Measurements from ENCODE around the gene PROCA1. TPM values are rescaled to one million over a fixed set of nuclear protein-coding genes. Genes with fewer than 3 reads are reported as not detected.

The PROCA1 gene
- total and polyA plus RNA-seq, 2 of the 13 experiments (the other 11 are each of a cell fraction or from before 2014, with no cell fraction given) = 0.73 to 1.5 TPM

- TF ChIP-seq GPBP1L1 (CRISPR knock-in tag; IDR thresholded peaks at IDR 0.05) (no peak), ZC3H13 (CRISPR knock-in tag; IDR thresholded peaks at IDR 0.05) (peak; percentile 80), FOXA1 (IDR thresholded peaks at IDR 0.05) (no peak), FOXA1 (CRISPR knock-in tag; IDR thresholded peaks at IDR 0.05) (peak; percentile 50; the same call in 1 of the 2 replicates), ZNF34 (CRISPR knock-in tag; IDR thresholded peaks at IDR 0.05; ENCODE audit: borderline replicate concordance) (no peak; the same call in 1 of the 2 replicates), FOXP1 (IDR thresholded peaks at IDR 0.05) (no peak), FOXP1 (CRISPR knock-in tag; IDR thresholded peaks at IDR 0.05) (no peak), SOX13 (IDR thresholded peaks at IDR 0.05) (no peak; the same call in 1 of the 2 replicates), SOX13 (CRISPR knock-in tag; conservative IDR thresholded peaks at IDR 0.05 in 1 of 2, IDR thresholded peaks at IDR 0.05 in 1 of 2) (peak in 1 of 2 experiments; percentile 33; a peak in 1 of 4 replicates), EP300 (IDR thresholded peaks at IDR 0.05; ENCODE audit: low read depth in 2 of 2, low read length in 2 of 2) (no peak), EP300 (CRISPR knock-in tag; IDR thresholded peaks at IDR 0.05; ENCODE audit: borderline replicate concordance) (peak; percentile 10; the same call in 1 of the 2 replicates), ZNF550 (CRISPR knock-in tag; IDR thresholded peaks at IDR 0.05; ENCODE audit: borderline replicate concordance) (no peak), RFX5 (IDR thresholded peaks at IDR 0.05; ENCODE audit: low read depth, low read length) (no peak), CCAR2 (optimal IDR thresholded peaks at IDR 0.05; ENCODE audit: low read depth, low read length) (no peak), RAD51 (IDR thresholded peaks at IDR 0.05; ENCODE audit: borderline replicate concordance) (no peak), PHF8 (CRISPR knock-in tag; IDR thresholded peaks at IDR 0.05) (peak; percentile 45; the same call in 1 of the 2 replicates), ZNF276 (CRISPR knock-in tag; IDR thresholded peaks at IDR 0.05; ENCODE audit: low read depth) (0 out of 2 replicates have a peak, but pooled peaks have one; percentile 80), ZNF317 (CRISPR knock-in tag; IDR thresholded peaks at IDR 0.05) (peak; percentile 50; the same call in 1 of the 2 replicates), ZNF564 (CRISPR knock-in tag; IDR thresholded peaks at IDR 0.05) (no peak), KLF6 (CRISPR knock-in tag; IDR thresholded peaks at IDR 0.05) (no peak; the same call in 1 of the 2 replicates), LBX2 (CRISPR knock-in tag; IDR thresholded peaks at IDR 0.05; ENCODE audit: borderline replicate concordance) (peak; percentile 45; the same call in 1 of the 2 replicates), ZNF512B (CRISPR knock-in tag; IDR thresholded peaks at IDR 0.05; ENCODE audit: borderline replicate concordance) (no peak), CREB3 (CRISPR knock-in tag; IDR thresholded peaks at IDR 0.05) (peak; percentile 41; the same call in 1 of the 2 replicates), SRSF4 (IDR thresholded peaks at IDR 0.05; ENCODE audit: low read depth, low read length, poor library complexity, severe bottlenecking) (peak; percentile 82)
Measured at GRCh38 chr17:28725660-28726225, 14.1 kb upstream of the PROCA1 start (continued).

All from HepG2 (cell line).